Smooth muscle cell (in vitro differentiated cells): Measurements from ENCODE around the gene MTFR1L. TPM values are rescaled to one million over a fixed set of nuclear protein-coding genes. Genes with fewer than 3 reads are reported as not detected.

Experiments
- DNase-seq: peaks from one replicate; lab custom pipeline; 2025; ENCODE audit not compliant: unreplicated experiment; lab: John Stamatoyannopoulos, UW
- H2AFZ ChIP-seq: fragments of 200-600 bp; sonication (generic); 2 replicates; pipeline ENCODE4 v1.6.0; 2016; ENCODE audit warnings: antibody characterized with exemption, low read depth, mild to moderate bottlenecking
- H3F3A ChIP-seq: fragments of 200-600 bp; sonication (generic); 2 replicates; pipeline ENCODE4 v1.6.0; 2017; ENCODE audit warnings: antibody characterized with exemption, low read depth
- H3K27ac ChIP-seq: fragments of 200-600 bp; sonication (generic); 2 replicates; pipeline ENCODE4 v1.5.1; 2016; ENCODE audit warnings: low read depth, mild to moderate bottlenecking
- H3K27me3 ChIP-seq: fragments of 200-600 bp; sonication (generic); 2 replicates; pipeline ENCODE4 v1.6.1; 2016; ENCODE audit warnings: low read depth, mild to moderate bottlenecking
- H3K36me3 ChIP-seq: fragments of 200-600 bp; sonication (generic); 2 replicates; pipeline ENCODE4 v1.5.1; 2016; ENCODE audit warnings: low read depth
- H3K4me1 ChIP-seq: fragments of 200-600 bp; sonication (generic); 2 replicates; pipeline ENCODE4 v1.5.1; 2016; ENCODE audit warnings: low read depth
- H3K4me2 ChIP-seq: fragments of 200-600 bp; sonication (generic); 2 replicates; pipeline ENCODE4 v1.6.0; 2016; ENCODE audit warnings: mild to moderate bottlenecking
- H3K4me3 ChIP-seq: fragments of 200-600 bp; sonication (generic); 2 replicates; pipeline ENCODE4 v1.5.1; 2016; ENCODE audit warnings: mild to moderate bottlenecking
- H3K79me2 ChIP-seq: fragments of 200-600 bp; sonication (generic); 2 replicates; pipeline ENCODE4 v1.6.0; 2016; ENCODE audit warnings: low read depth, mild to moderate bottlenecking
- H3K9ac ChIP-seq: fragments of 200-600 bp; sonication (generic); 2 replicates; pipeline ENCODE4 v1.6.0; 2016; ENCODE audit warnings: low read depth
- H3K9me3 ChIP-seq: fragments of 200-600 bp; sonication (generic); replicated peaks from 2 replicates; pipeline ENCODE4 v1.5.1; 2016; ENCODE audit warnings: low read depth
- H4K20me1 ChIP-seq: fragments of 200-600 bp; sonication (generic); 2 replicates; pipeline ENCODE4 v1.6.0; 2016; ENCODE audit warnings: low read depth
- CTCF ChIP-seq: fragments of 200-600 bp; sonication (generic); IDR thresholded peaks from 2 replicates; pipeline ENCODE4 v1.5.1; 2017; ENCODE audit warnings: borderline replicate concordance, mild to moderate bottlenecking, antibody characterized with exemption; ENCODE audit not compliant: insufficient read depth, poor library complexity, severe bottlenecking
- WGBS: methylation state at CpG from one replicate; pipeline ENCODE4 v1.1.7; 2016; ENCODE audit warnings: low lambda C conversion rate; 5-methylcytosine and 5-hydroxymethylcytosine counted together
- polyA plus RNA-seq: library from polyadenylated mRNA; unstranded; fragments of >200 nt; fragmentation: Nextera tagmentation; extraction: Ambion mirVana; gene quantifications from 2 replicates; pipeline ENCODE4 v1.2.1, GENCODE V29; 2016
- total RNA-seq: library from RNA; depleted of rRNA; stranded (reverse); fragments of >200 nt; gene quantifications from 2 replicates; pipeline ENCODE4 v1.2.3, GENCODE V29; 2014

The MTFR1L gene
- total and polyA plus RNA-seq, 2 experiments from 2014 or later = 47.2 to 63.9 TPM

- Histone ChIP-seq H3K9me3 (no peaks in the 10 kb centered on the region), H3K4me3 (no peak overlapping the region), H3K36me3 (no peaks in the 10 kb centered on the region), H3K4me2 (no peak overlapping the region), H3F3A (peaks cover 9% of the 10 kb centered on the region), H3K9ac (no peak overlapping the region), H3K27me3 (no peaks in the 10 kb centered on the region), H3K79me2 (no peaks in the 10 kb centered on the region), H3K27ac (no peak overlapping the region), H2AFZ (no peak overlapping the region), H3K4me1 (peaks cover 9% of the 10 kb centered on the region), H4K20me1 (no peaks in the 10 kb centered on the region)
- no peak for TF ChIP-seq CTCF
- no peak for DNase-seq
- 87% methylated on average over 11 of the region's 11 CpGs for WGBS
Observed at GRCh38 chr1:25856856-25857255, 37.1 kb downstream of the MTFR1L start.

- no peaks in the 10 kb centered on the region for H4K20me1 ChIP-seq
- H3K27ac ChIP-seq = no peak overlapping the region
- H3K4me2 ChIP-seq = peak overlapping the region; percentile 93
- no peaks in the 10 kb centered on the region for H3K27me3 ChIP-seq
- no peak for DNase-seq
- no peak overlapping the region for H3K9ac ChIP-seq
- peaks cover 9% of the 10 kb centered on the region for H3K4me1 ChIP-seq
- WGBS = 36% methylated on average over 7 of the region's 7 CpGs
- no peaks in the 10 kb centered on the region for H3K36me3 ChIP-seq
- H3K4me3 ChIP-seq = peak overlapping the region; percentile 49
- no peak for TF ChIP-seq CTCF
- peaks cover 9% of the 10 kb centered on the region for H3F3A ChIP-seq
- H3K9me3 ChIP-seq = no peaks in the 10 kb centered on the region
- H3K79me2 ChIP-seq = no peaks in the 10 kb centered on the region
- H2AFZ ChIP-seq = peak overlapping the region; percentile 87
Observed at GRCh38 chr1:25858494-25858893, 38.7 kb downstream of the MTFR1L start.

- Histone ChIP-seq H3K4me3 (peak within 1 kb of the TSS; percentile 49), H3K27ac (peak within 1 kb of the TSS; percentile 76), H3K79me2 (no peaks in the 10 kb centered on the region), H3K4me2 (peak within 1 kb of the TSS; percentile 93), H3K9ac (peak within 1 kb of the TSS; percentile 62), H2AFZ (peak within 1 kb of the TSS; percentile 87), H4K20me1 (no peaks in the 10 kb centered on the region), H3K27me3 (no peaks in the 10 kb centered on the region), H3F3A (peaks cover 9% of the 10 kb centered on the region), H3K36me3 (no peaks in the 10 kb centered on the region), H3K4me1 (peaks cover 9% of the 10 kb centered on the region), H3K9me3 (no peaks in the 10 kb centered on the region)
- under 1% methylated on average over 60 of the region's 77 CpGs for WGBS
- TF ChIP-seq CTCF = no peak
- DNase-seq = peak; percentile 69
Observed at GRCh38 chr1:25858906-25859789, 39.4 kb downstream of the MTFR1L start, which contains the start of gene AUNIP. Gene AUNIP (minus strand): TSS chr1:25859457. CDS start chr1:25859357, 100 bp downstream.
